ENCODE data around the gene SLC25A23. TPM values are rescaled to one million over a fixed set of nuclear protein-coding genes. Genes with fewer than 3 reads are reported as not detected.

The SLC25A23 gene
- total and polyA plus RNA-seq, 2 of the 4 experiments (the other 2 are of a cell fraction), result 7.0 to 7.6 TPM

DNA sequence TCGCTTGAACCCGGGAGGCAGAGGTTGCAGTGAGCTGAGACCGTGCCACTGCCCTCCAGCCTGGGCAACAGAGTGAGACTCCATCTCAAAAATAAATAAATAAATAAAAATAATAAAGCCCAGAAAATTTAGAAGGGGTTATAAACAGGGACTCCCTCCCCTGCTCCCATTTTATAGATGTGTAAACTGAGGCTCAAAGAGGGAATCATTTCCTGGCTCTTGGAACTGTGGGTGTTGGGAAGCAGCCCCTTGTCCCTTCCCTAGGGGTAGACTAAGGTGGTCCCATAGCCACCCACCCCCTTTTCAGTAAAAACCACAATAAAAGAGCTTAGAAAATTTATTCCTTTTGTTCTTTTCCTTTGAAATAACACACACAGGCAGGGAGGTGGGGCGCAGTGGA lies 19.8 kb downstream of the SLC25A23 start:
- no CpG with 5 or more reads among the region's 4 CpGs for WGBS, 2 experiments (ENCODE audit: extremely low coverage in 2 of 2, insufficient read length in 1 of 2)
- in situ Hi-C loops (cut with MboI; ENCODE audit: low sequenced_read_pairs) (no loop called here), intact Hi-C loops (cut with micrococcal nuclease) (no loop called here), dilution Hi-C loops (cut with HindIII; ENCODE audit: low sequenced_read_pairs, unreplicated experiment) (no loop called here)
- Histone ChIP-seq H2BK5ac (ENCODE audit: low read depth, low read length, poor library complexity, severe bottlenecking) (no peak overlapping the region), H2BK15ac (ENCODE audit: low read depth, low read length) (no peak overlapping the region), H3K36me3 (ENCODE audit: control insufficient read depth, insufficient read depth, low read length) (no peaks in the 10 kb centered on the region), H4K91ac (ENCODE audit: insufficient read depth, low read depth, low read length) (no peak overlapping the region), H3K4me3 (ENCODE audit: insufficient read depth, low read depth, low read length) (no peak overlapping the region), H3K79me1 (ENCODE audit: low read depth in 1 of 2, low read length in 2 of 2) (no peaks in the 10 kb centered on the region), H3K18ac (ENCODE audit: low read depth, low read length) (no peak overlapping the region), H2AK5ac (ENCODE audit: low read depth, low read length) (no peak overlapping the region), H3K9me1 (ENCODE audit: insufficient read depth, low read length) (no peaks in the 10 kb centered on the region), H4K20me1 (ENCODE audit: insufficient read depth, low read length) (no peaks in the 10 kb centered on the region), H3K27ac (ENCODE audit: insufficient read depth, low read length) (no peak overlapping the region), H4K8ac (ENCODE audit: low read depth in 2 of 2, low read length in 2 of 2) (no peak overlapping the region), H2AK9ac (replicated peaks; ENCODE audit: low read depth, low read length, poor library complexity) (no peak overlapping the region), H3K56ac (ENCODE audit: extremely low read depth, insufficient read depth, low read length) (no peak overlapping the region), H2BK20ac (ENCODE audit: low read depth, low read length) (no peak overlapping the region), H3K27me3 (ENCODE audit: control insufficient read depth, insufficient read depth, low read length) (no peaks in the 10 kb centered on the region), H3K4ac (ENCODE audit: low read depth, low read length) (no peak overlapping the region), H3K14ac (replicated peaks; ENCODE audit: low read depth, low read length) (no peak overlapping the region), H3K4me1 (ENCODE audit: control insufficient read depth, insufficient read depth, low read length) (no peaks in the 10 kb centered on the region), H2BK120ac (ENCODE audit: low read depth, low read length) (no peak overlapping the region), H3K23ac (ENCODE audit: low read depth, low read length) (no peak overlapping the region), H2AFZ (replicated peaks; ENCODE audit: low read length, poor library complexity) (no peak overlapping the region), H4K5ac (ENCODE audit: low read depth, low read length) (no peak overlapping the region), H3K9ac (ENCODE audit: low read depth, low read length) (no peak overlapping the region), H3K9me3 (ENCODE audit: control insufficient read depth, insufficient read depth, low read length) (no peaks in the 10 kb centered on the region), H3K4me2 (ENCODE audit: low read depth, low read length) (no peak overlapping the region)
- ChIA-PET POLR2A (ENCODE audit: unreplicated experiment) (no interaction called here), CTCF (no interaction called here)
- DNase-seq (no peak), ATAC-seq (ENCODE audit: low read depth) (no peak)
- TF ChIP-seq, protein P1, sequence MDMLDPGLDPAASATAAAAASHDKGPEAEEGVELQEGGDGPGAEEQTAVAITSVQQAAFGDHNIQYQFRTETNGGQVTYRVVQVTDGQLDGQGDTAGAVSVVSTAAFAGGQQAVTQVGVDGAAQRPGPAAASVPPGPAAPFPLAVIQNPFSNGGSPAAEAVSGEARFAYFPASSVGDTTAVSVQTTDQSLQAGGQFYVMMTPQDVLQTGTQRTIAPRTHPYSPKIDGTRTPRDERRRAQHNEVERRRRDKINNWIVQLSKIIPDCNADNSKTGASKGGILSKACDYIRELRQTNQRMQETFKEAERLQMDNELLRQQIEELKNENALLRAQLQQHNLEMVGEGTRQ (IDR thresholded peaks at IDR 0.05; ENCODE audit: low read depth, low read length), result no peak
- TF ChIP-seq NFE2L2 (IDR thresholded peaks at IDR 0.05; ENCODE audit: low read depth, low read length) (no peak), MAZ (IDR thresholded peaks at IDR 0.05; ENCODE audit: borderline replicate concordance, low read depth, low read length) (no peak), CHD1 (IDR thresholded peaks at IDR 0.05; ENCODE audit: low read depth, low read length) (no peak), SMC3 (IDR thresholded peaks at IDR 0.05; ENCODE audit: low read depth, low read length) (no peak), FOS (IDR thresholded peaks at IDR 0.05; ENCODE audit: low read depth, low read length) (no peak), RCOR1 (IDR thresholded peaks at IDR 0.05; ENCODE audit: insufficient replicate concordance, low read length) (no peak), RAD21 (IDR thresholded peaks at IDR 0.05; ENCODE audit: low read length) (no peak), CEBPB (IDR thresholded peaks at IDR 0.05; ENCODE audit: low read depth, low read length) (no peak), RFX5 (IDR thresholded peaks at IDR 0.05; ENCODE audit: low read depth, low read length) (no peak), POLR2A (IDR thresholded peaks at IDR 0.05; ENCODE audit: low read depth, low read length) (no peak), MXI1 (IDR thresholded peaks at IDR 0.05; ENCODE audit: borderline replicate concordance, low read depth, low read length) (no peak), BHLHE40 (IDR thresholded peaks at IDR 0.05; ENCODE audit: low read depth, low read length) (no peak), MAFK (IDR thresholded peaks at IDR 0.05; ENCODE audit: low read depth, low read length) (no peak)
- TF ChIP-seq, protein P2, sequence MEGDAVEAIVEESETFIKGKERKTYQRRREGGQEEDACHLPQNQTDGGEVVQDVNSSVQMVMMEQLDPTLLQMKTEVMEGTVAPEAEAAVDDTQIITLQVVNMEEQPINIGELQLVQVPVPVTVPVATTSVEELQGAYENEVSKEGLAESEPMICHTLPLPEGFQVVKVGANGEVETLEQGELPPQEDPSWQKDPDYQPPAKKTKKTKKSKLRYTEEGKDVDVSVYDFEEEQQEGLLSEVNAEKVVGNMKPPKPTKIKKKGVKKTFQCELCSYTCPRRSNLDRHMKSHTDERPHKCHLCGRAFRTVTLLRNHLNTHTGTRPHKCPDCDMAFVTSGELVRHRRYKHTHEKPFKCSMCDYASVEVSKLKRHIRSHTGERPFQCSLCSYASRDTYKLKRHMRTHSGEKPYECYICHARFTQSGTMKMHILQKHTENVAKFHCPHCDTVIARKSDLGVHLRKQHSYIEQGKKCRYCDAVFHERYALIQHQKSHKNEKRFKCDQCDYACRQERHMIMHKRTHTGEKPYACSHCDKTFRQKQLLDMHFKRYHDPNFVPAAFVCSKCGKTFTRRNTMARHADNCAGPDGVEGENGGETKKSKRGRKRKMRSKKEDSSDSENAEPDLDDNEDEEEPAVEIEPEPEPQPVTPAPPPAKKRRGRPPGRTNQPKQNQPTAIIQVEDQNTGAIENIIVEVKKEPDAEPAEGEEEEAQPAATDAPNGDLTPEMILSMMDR (conservative IDR thresholded peaks at IDR 0.05; ENCODE audit: low read depth, low read length), result no peak
- TF ChIP-seq, protein P3, sequence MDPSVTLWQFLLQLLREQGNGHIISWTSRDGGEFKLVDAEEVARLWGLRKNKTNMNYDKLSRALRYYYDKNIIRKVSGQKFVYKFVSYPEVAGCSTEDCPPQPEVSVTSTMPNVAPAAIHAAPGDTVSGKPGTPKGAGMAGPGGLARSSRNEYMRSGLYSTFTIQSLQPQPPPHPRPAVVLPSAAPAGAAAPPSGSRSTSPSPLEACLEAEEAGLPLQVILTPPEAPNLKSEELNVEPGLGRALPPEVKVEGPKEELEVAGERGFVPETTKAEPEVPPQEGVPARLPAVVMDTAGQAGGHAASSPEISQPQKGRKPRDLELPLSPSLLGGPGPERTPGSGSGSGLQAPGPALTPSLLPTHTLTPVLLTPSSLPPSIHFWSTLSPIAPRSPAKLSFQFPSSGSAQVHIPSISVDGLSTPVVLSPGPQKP (IDR thresholded peaks at IDR 0.05; ENCODE audit: borderline replicate concordance, low read depth, low read length), result no peak
- BruUV-seq (replicated peaks), result no TSS peak
